UCSD-AML1 (cell line): ENCODE data around the gene ATG16L2.
"Not testable (repeated sequence)": the region's sequence is repeated elsewhere in the genome, so short reads cannot be mapped to it uniquely, and the experiment has no call there.

Source experiments
- DNase-seq: peaks from one replicate; lab custom pipeline; 2025; ENCODE audit not compliant: unreplicated experiment; lab: John Stamatoyannopoulos, UW

ATG16L2 gene

GRCh38 chr11:72823105-72823804 lies 9.0 kb downstream of the ATG16L2 start:
- no peak for DNase-seq

DNA sequence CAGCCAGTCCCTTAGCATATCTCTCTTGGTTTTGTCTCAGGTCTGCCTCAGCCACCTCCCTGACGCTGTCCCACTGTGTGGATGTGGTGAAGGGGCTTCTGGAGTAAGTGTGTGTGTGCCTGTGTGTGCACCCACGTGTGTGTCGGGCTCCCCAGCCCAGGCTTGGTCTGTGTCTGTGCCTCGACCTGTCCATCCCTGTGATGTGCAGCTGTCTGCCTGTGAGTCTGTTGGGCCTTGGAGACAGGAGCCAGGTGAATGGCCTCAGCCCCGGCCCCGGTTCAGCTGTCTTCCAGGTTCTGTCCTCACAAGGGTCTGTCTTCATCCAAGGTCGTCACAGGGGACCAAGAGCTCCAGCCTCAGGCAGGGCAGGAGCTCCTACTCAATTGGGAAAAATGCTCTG lies 9.8 kb downstream of the ATG16L2 start:
- DNase-seq, result no peak

DNA sequence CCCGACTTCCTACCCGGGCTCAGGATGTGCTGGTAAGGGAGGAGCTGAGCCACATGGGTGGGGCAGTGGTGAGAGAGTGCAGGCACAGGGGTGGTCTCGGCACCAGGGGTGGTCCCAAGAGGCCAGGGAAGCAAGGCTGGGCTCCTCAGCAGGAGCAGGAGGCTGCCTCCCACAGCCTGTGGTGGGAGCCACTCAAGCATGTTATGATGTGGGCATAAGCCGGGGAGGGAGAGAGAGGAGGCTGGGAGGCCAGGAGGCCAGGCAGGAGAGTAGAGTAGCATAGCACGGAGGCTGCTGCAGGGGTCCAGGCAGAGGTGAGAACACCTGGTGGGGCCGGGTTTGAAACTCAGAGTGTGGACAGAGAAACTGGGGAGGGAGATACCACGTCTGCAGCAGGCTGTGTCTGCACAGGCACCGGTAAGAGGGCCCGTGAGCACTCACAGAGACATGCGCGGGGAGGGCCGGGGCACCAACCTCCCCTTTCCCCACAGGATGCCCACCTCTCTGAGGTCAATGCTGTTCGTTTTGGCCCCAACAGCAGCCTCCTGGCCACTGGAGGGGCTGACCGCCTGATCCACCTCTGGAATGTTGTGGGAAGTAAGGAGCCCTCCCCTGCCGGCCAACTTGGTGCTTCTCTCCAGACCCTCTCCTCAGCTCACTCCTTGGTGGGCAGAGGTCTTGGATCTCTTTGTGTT lies 10.7 kb downstream of the ATG16L2 start:
- no peak for DNase-seq

DNA sequence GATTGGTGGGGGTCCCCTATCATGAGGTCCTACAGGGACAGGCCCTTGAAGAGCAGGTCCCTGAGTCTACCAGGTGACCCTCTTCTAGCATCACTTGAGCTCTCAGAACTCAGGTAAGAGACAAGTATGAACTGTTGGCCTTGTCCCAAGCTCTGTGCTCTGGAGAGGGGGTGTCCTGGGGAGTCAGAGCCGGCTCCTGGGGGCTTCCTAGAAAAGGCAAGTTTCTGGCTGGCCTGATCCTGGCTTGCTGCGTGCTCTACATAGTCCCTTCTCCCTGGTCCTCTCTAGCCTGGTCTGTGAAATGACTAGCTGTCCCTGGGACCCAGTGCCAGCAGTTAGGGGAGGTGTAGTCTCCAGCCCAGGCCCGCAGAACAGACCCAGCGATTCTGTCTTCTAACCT lies 11.4 kb downstream of the ATG16L2 start:
- DNase-seq, result no peak

DNA sequence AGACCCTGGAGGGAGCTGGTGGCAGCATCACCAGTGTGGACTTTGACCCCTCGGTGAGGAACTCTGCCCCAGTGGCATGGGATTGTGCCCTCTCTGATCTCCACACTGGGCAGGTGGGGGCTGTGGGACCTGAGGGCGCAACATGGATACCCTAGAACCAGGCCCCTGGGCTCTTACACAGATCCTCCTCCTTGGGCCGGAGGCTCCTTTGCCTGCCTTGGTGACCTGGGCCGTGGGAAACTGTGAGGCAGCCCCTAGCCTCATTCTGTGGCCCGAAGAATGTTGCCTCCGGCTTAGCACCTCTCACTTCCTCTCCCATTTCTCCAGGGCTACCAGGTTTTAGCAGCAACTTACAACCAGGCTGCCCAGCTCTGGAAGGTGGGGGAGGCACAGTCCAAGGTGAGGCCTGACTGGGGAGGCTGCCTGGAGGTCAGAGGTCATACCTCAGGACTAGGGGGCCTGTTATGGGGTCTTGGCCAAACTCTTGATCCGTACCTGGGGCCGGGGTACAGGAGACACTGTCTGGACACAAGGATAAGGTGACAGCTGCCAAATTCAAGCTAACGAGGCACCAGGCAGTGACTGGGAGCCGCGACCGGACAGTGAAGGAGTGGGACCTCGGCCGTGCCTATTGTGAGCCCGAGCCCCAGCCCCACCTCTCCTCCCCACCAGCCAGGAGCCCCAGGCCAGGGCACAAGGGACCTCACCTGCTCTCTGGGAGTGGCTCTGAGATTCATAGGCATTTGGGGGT lies 12.2 kb downstream of the ATG16L2 start:
- DNase-seq, result no peak

DNA sequence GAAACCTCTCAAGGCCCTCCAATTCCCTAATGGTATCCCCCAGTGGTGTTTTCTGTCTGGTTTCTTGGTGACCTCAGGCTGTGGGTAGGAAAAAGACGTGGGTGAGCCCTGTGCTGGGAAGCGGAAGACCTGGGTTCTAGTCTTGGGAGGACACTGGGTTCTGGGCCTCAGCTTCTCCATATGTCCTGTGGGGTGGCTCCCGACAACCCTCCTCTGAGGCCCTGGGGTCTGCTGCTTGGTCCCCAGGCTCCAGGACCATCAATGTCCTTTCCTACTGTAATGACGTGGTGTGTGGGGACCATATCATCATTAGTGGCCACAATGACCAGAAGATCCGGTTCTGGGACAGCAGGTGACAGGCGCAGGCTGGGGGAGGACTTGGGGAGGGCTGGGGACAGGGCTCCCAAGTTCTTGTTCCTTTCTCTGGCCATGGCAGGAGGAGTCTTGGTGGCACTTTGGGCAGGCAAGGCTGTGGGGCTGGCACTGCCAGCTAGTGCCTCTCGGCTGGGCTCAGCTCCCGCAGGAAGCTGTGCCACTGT lies 12.8 kb downstream of the ATG16L2 start:
- no peak for DNase-seq

DNA sequence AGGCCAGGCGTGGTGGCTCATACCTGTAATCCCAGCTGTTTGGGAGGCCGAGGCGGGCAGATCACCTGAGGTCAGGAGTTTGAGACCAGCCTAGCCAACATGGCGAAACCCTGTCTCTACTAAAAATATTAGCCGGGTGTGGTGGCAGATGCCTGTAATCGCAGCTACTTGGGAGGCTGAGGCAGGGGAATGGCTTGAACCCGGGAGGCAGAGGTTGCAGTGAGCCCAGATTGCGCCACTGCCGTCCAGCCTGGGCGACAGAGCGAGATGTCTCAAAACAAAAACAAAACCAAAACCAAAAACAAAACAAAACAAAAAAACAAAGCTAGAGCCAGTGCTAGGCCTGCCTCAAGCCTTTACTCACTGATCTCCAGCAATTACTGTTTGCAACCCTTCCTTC lies 13.4 kb downstream of the ATG16L2 start:
- not testable (repeated sequence) for DNase-seq

DNA sequence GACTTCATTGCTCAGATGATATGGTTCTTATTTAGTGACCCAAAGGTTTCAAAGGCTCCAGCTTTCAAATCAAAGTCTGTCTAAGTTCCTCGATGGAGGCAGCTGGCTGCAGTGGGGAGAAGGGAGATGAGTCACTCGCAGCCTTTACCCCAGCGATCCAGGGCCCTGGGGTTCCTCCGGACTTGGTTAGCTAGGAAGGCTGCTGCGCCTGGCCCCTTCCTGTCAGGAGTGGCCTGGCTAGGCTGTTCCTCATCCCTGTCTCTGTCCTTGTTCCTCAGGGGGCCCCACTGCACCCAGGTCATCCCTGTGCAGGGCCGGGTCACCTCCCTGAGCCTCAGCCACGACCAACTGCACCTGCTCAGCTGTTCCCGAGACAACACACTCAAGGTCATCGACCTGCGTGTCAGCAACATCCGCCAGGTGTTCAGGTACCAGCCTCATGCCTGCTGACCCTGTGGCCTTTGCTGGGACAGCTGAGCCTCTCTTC lies 13.9 kb downstream of the ATG16L2 start:
- no peak for DNase-seq

DNA sequence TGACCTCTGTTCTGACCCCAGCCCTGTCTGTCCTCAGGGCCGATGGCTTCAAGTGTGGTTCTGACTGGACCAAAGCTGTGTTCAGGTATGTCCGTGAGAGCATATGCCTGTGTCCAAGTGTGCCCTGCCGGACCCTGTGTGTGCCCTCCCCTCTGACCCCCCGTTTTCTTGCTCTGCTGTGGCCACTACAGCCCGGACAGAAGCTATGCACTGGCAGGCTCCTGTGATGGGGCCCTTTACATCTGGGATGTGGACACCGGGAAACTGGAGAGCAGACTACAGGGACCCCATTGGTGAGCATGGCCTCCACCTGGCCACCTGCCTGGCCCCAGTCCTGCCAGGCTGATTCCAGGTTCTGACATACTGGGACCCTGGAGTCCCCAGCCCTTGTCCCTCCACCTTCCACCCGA lies 14.5 kb downstream of the ATG16L2 start:
- no peak for DNase-seq

DNA sequence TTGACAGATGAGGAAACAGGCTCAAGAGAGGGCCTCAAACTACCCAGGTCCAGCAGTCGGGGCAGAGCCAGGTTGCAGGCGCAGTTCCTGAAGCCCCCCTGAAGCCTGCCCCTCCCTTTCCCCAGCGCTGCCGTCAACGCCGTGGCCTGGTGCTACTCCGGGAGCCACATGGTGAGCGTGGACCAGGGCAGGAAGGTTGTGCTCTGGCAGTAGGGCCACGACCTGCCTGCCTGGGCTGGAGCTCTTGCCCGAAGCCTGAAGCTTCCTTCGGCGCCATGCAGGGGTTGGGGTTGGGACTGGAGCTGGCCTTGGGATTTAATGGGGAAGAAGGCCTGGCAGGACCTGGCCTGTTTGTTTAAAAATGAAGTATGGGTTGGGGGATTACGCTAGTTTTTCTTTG lies 15.0 kb downstream of the ATG16L2 start:
- DNase-seq, result no peak

DNA sequence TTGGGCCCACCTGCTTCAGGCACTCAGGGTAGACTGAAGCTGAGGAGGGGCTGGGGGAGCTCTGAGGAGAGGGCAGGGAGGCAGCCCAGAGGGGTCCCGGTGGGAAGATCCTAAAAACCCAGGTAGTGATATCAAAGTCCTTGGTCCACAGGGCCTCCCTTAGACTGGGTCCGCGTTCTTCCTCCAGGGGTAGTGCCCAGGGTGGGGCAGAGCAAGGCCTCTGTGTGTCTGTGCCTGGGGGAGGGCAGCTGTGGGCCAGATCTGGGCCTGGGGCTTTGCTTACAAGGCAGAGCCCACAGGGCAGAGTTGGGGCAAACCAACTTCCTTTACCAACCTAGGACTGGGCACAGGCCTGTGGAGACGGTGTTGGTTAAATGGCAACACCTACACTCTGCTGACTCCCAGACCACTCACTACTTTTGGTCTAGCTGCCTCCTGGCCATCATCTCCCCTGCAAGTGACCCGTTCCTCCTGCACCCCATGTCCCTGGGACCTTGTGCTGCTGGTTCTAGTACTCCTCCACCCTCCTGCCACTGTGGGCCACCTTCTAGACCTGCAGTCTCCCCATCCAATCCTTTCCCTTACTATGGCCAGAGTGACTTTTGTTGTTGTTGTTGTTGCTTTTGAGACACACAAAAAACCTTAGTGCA lies 15.8 kb downstream of the ATG16L2 start:
- no peak for DNase-seq

GRCh38 chr11:72831521-72832300 lies 17.5 kb downstream of the ATG16L2 start:
- peak; percentile 74 for DNase-seq

DNA sequence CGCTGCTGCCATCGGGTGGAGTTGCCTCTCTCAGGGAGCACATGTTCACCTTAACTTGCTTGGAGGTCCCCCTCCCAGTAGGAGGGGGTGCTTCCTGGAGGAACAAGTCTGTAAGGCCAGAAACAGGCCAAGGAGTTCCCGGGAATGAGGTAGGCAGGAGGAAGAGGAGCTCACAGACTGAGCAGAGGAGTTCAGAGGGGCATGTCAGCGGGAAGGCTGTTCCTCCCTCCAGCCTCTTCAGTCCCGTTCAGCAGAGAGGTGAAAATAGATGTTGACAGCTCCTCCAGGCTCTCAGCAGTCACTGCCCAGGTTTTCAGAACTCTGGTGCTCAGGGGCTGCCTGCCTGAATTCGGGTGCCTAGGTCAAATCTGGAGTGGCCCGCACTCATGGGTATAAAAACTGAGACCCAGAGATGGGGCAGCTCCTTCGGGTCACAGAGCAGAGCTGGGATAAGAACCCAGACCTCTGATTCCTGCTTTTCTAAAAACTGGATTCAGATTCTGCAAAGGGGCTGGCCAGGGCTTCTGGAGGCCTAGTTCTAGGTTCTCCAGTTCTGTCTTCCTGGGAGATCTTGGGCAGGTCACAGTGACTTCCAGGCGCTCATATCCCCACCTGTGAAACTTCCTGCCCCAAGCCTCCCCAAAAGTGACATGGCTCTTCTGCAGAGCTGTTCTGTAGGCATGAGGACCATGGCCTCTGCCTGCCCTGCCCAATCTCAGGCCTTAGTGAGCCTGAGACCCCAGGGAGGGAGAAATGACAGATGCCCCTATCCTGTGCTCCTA lies 18.3 kb downstream of the ATG16L2 start:
- no peak for DNase-seq

GRCh38 chr11:72833083-72833733 lies 19.0 kb downstream of the ATG16L2 start:
- no peak for DNase-seq

DNA sequence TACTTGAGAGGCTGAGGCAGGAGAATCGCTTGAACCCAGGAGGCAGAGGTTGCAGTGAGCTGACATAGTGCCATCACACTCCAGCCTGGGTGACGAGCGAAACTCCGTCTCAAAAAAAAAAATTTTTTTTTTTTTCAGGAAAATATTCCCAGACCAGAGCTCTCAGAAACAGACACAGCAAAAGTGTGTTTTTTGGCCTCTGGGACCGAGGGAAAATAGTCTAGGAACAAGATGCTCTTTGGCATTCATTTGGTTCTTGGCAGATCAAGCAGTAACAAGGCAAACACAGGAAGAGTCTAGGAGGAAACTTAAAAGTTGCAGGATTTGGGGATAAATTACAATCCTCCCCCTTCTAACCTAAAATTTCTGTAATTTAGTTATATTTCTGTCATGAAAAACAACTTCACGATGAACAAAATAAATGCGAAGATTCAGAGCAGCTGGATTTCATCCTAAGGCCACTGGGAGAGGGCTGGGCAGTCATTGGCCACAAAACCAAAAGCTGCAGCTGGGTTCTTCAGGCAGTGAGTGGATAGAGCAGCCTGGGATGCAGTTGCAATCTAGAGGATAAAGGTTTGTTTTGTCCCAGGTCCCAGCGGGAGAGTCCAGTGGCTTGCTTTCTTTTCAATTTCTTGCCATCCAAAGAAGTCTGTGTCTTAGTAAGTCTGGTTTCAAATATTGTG lies 19.7 kb downstream of the ATG16L2 start:
- no peak for DNase-seq

GRCh38 chr11:72834905-72835304 lies 20.7 kb downstream of the ATG16L2 start:
- DNase-seq, result no peak

DNA sequence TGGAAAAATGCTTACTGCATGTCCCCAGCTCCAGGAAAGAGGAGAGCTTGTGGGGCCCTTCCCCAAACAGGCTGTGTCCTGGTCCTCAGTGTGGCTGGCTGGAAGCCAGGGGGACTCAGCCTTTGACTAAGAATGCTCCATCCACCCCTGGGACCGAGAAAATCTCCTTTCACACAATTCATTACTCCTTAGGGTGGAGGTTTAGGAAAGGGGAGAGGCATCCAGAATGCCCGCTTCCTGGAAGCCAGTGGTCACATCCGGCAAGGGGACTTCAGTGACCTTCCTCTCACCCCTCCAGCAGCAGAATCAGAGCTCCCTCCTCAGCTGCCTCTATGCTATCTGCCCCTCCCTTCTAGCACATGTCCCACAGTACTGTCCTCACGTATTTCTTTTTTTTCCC lies 21.9 kb downstream of the ATG16L2 start:
- DNase-seq, result no peak

DNA sequence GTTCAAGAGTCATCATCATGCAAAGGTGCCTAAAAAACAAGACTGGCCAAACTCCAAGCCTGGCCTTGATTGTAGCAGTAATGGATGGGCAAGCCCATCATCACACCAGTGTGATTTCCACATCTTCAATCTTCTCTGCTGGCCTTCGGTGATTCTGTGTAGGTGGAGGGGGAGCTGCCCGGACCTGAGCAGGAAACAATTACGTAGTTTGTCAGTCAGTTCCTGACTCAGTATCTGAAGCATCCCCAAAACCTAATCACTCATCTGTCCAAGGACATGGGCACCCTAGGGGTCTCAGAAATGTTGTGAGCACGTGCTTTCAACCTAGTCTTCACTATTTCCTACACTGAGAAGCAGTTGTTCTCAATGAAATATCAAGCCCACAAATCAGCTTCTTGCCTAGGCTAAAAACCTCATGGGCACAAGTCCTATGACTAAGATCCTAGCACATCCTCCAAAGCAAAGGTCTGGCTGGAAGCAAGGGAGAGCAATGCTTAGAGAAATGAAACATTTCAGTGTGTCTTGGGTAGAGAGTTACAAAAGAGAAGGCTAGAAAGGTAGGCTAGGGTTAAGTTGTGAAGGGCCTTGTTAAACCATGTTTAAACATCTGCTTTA lies 24.6 kb downstream of the ATG16L2 start:
- DNase-seq, result no peak
